Measurements from ENCODE around the gene SLC17A1. TPM values are rescaled to one million over a fixed set of nuclear protein-coding genes. Genes with fewer than 3 reads are reported as not detected.

Gene SLC17A1
- total RNA-seq, 1 experiment from 2014 or later: not detected

GRCh38 chr6:25743868-25744267 is 88.0 kb downstream of the SLC17A1 start:
- Histone ChIP-seq H3K27ac (ENCODE audit: low read length) (no peak overlapping the region), H3K9me3 (ENCODE audit: control insufficient read depth, insufficient read depth, low read depth, low read length) (no peaks in the 10 kb centered on the region), H3K27me3 (ENCODE audit: control insufficient read depth, insufficient read depth, low read length) (no peaks in the 10 kb centered on the region; the same call in 1 of the 2 replicates), H3K4me1 (ENCODE audit: control insufficient read depth, insufficient read depth, low read length) (no peaks in the 10 kb centered on the region), H3K36me3 (ENCODE audit: control insufficient read depth, insufficient read depth, low read length) (no peaks in the 10 kb centered on the region), H3K4me3 (ENCODE audit: low read depth in 2 of 2, low read length in 2 of 2) (no peak overlapping the region)
- no peak for DNase-seq (ENCODE audit: low read depth, low spot score)
- in situ Hi-C loops (cut with HindIII; ENCODE audit: low pct_unique_long_range_greater_than_20kb, low sequenced_read_pairs): no loop called here
- ChIA-PET POLR2A (no interaction called here), CTCF (no interaction called here)
- TF ChIP-seq POLR2AphosphoS5 (IDR thresholded peaks at IDR 0.05; ENCODE audit: low read depth, low read length) (no peak), SIN3A (IDR thresholded peaks at IDR 0.05; ENCODE audit: borderline replicate concordance, insufficient read depth, low read depth, low read length) (no peak), REST (IDR thresholded peaks at IDR 0.05; ENCODE audit: insufficient read depth in 1 of 2, low read depth in 2 of 2, low read length in 1 of 2) (no peak), CTCF (IDR thresholded peaks at IDR 0.05) (no peak), TCF7L2 (IDR thresholded peaks at IDR 0.05; ENCODE audit: low read depth, low read length) (no peak)
- no peak for ATAC-seq
- BruUV-seq (replicated peaks): no TSS peak
- intact Hi-C loops (cut with micrococcal nuclease; ENCODE audit: unreplicated experiment): no loop called here

GRCh38 chr6:25735261-25735660 is 96.6 kb downstream of the SLC17A1 start:
- Histone ChIP-seq H3K9me3 (ENCODE audit: control insufficient read depth, insufficient read depth, low read depth, low read length) (peaks cover 7% of the 10 kb centered on the region; the same call in 1 of the 2 replicates), H3K27ac (ENCODE audit: low read length) (no peak overlapping the region), H3K27me3 (ENCODE audit: control insufficient read depth, insufficient read depth, low read length) (0 out of 2 replicates have a peak, but pooled peaks cover 2% of the 10 kb centered on the region), H3K4me3 (ENCODE audit: low read depth in 2 of 2, low read length in 2 of 2) (no peak overlapping the region), H3K36me3 (ENCODE audit: control insufficient read depth, insufficient read depth, low read length) (no peaks in the 10 kb centered on the region), H3K4me1 (ENCODE audit: control insufficient read depth, insufficient read depth, low read length) (no peaks in the 10 kb centered on the region)
- POLR2A ChIA-PET: no interaction called here
- BruUV-seq (replicated peaks): no TSS peak
- ATAC-seq (no peak), DNase-seq (ENCODE audit: low read depth, low spot score) (no peak)
- CTCF ChIA-PET: no interaction called here
- TF ChIP-seq POLR2AphosphoS5 (IDR thresholded peaks at IDR 0.05; ENCODE audit: low read depth, low read length) (no peak), SIN3A (IDR thresholded peaks at IDR 0.05; ENCODE audit: borderline replicate concordance, insufficient read depth, low read depth, low read length) (no peak), REST (IDR thresholded peaks at IDR 0.05; ENCODE audit: insufficient read depth in 1 of 2, low read depth in 2 of 2, low read length in 1 of 2) (no peak), CTCF (IDR thresholded peaks at IDR 0.05) (no peak), TCF7L2 (IDR thresholded peaks at IDR 0.05; ENCODE audit: low read depth, low read length) (no peak)
- intact Hi-C loops (cut with micrococcal nuclease; ENCODE audit: unreplicated experiment) (no loop called here), in situ Hi-C loops (cut with HindIII; ENCODE audit: low pct_unique_long_range_greater_than_20kb, low sequenced_read_pairs) (no loop called here)

Other genes starting within 250 kb of the SLC17A1 start
- not detected for gene SCGN, start 179.8 kb downstream of the SLC17A1 start, total RNA-seq (2021; ENCODE audit: unreplicated experiment)
- not detected for gene SLC17A4, start 77.3 kb downstream of the SLC17A1 start, total RNA-seq (2021; ENCODE audit: unreplicated experiment)
- gene SLC17A3, start 42.2 kb upstream of the SLC17A1 start, total RNA-seq (2021; ENCODE audit: unreplicated experiment): not detected
- gene SLC17A2, start 98.6 kb upstream of the SLC17A1 start, total RNA-seq (2021; ENCODE audit: unreplicated experiment): not detected
- gene TRIM38, start 130.8 kb upstream of the SLC17A1 start, total RNA-seq (2021; ENCODE audit: unreplicated experiment): 4.4 TPM

Data from Panc1 (cell line).